ENCODE measurements around the gene TBC1D22A.
A peak's percentile ranks its signal among the peaks of the same experiment; 100 is the strongest.

TBC1D22A gene

DNA sequence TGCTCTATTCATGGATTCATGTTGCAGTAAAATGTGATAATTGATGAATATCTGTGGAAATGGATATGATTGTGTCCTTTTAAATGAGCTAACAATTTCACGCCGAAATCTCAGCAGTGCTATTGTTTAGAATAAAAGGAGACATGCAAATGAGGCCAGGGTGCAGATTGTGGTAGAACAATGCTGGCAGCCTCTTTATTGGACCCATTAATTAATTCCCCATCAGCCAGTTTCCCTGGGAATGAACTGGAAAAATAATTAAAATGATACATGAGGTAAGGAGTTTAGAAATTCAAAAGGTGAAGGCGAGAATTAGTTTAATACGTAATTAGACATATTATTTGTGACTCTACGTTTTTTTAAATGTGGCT, 306.2 kb downstream of the TBC1D22A start:
- no peak for DNase-seq

- no peak for DNase-seq
Measured at GRCh38 chr22:47069270-47069669, 306.8 kb downstream of the TBC1D22A start.

DNA sequence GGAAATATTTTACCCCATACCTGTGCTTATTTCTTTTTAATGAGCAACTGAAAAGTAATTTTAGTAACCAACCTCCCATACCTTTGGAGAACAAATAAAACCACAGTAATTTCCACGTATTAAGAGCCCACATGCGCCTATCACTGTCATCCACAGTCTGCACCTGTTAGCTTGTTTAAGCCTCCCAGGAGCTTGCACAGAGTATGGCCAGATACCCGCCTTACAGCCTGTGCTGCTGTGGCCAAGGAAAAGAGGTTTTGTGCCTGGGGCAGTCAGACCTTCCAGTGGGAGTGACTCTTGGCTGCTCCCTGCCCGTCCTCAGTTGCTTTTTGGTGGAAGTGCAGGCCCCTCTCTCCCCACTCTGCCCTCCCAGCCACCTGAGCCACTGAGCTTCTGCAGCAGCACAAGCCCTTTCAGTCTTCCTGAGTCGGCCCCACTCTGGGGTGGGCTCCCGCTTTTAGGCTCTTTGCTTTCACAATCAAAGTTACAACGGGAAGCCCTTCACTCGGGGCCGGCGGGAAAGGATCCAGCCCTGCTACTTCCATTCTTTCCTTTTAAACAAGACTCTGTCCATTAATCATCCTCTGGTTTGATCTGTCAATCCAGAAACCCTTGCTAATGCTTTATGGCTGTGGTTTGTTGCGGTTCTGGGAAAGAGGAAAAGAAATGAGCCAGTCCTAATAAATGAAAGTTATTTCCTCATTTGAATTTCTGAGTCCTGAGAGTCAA, 308.8 kb downstream of the TBC1D22A start:
- DNase-seq = no peak

DNA sequence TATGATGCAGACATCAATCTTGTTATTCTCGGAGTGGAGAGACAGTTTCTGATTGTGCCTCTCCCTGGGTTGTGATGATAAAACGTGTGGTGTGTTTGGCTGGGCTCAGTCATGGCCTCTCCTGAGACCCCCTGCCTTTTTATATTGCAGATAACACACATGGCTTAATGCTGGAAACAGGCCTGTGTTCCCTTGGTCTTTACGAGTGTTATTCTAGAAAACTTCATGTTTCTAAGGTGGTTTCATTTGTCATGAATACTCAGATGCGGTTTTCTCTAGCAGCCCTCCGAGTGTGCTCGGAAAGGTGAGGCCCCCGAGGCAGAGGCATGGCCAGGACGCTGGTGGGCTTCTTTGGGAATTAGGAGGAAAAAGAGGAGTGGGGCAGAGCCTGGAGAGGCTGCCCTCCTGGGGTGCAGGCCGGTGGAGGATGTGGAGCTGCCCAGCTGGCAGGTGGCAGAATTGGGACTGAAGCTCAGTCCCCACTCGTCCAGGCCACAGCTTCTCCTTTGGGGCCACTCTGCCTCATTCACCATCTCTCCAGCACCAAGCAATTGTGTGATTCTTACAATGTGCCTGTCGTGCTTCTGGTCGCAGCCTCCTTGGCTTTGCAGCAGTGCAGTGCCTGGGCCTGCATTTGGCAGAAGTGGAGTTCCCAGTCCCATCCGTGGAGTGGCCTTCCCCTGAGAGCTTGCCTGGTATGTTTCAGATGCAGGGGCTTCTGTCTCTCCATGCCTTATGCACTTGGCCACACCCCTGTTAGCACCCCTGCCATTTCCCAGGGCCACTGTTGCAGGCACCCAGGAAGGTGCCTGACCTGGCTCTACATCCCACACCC, 309.6 kb downstream of the TBC1D22A start:
- no peak for DNase-seq

- no peak for DNase-seq
Measured at GRCh38 chr22:47072642-47072967, 310.2 kb downstream of the TBC1D22A start.

DNA sequence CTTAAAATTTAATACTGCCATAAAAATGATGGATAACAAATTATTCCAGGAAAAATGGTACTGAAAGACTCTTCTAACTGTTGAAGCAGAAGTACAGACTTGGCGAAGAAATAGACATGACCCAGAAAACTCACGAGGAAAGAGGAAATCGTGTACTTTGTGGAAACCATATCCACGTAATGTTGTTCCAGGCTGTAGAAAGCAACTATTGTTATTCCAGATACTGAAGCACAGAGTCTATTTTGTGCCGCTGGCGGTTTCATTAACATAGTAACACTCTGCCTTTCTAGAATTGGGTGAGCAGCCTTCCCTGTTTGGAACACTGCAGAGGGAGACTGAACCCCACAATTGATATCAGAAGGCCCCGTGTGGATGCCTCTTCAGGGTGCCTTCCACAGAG, 310.6 kb downstream of the TBC1D22A start:
- no peak for DNase-seq

DNA sequence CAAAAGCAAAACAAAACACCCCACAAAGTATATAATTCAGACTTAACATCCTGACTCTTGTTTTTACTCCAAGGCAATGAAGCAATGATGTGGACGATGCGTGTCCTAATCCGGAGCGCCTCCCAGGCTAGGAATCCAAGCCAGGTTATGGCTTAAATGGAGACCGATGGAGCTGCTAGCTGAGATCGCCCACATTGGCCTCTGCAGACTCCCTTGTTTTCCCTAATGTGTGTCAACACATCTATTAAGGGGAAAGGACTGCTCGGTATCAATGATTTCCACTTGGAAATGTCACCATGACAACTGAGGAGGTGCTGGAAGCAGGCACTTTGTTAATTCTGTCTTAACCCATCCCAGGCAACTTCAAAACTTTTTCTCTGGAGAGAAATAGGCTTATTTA, 311.7 kb downstream of the TBC1D22A start:
- DNase-seq = no peak

- no peak for DNase-seq
Measured at GRCh38 chr22:47075568-47075967, 313.1 kb downstream of the TBC1D22A start.

DNA sequence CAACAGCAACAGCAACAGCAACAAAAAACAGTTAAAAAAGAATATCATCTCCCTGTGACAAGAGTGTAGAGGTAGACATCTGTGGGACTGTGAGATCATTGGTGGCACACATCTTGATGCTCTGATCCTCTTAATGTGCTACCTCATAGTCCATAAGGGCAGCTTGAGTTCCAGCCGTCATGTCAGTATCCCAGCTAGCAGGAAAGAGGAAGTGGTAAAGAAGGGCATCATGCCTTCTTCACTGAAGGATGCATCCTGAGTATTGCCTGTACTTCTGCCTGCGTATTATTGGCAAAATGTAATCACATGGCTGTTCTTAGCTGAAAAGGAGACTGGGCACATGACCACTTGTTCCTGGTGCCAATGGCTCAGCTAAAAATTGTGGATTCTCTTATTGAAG, 314.3 kb downstream of the TBC1D22A start:
- no peak for DNase-seq

DNA sequence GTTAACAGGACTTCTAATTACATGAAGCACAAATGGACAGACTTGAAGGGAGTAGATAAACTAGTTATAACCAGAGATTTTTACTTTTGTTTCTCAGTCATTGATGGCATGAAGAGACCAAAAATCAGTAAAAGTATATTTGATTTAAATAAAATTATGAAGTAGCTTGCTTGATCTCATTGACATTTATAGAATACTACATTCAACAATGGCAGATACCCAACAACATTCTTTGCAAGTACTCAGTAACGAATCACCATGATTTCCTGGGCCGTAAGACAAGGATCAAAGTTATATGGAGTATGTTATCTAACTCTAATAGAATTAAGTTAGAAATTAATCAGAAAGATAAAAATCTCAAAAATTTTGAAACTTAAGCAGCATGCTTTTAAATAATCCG, 317.6 kb downstream of the TBC1D22A start:
- DNase-seq = no peak

GRCh38 chr22:47082505-47082904, 320.1 kb downstream of the TBC1D22A start:
- DNase-seq = no peak

DNA sequence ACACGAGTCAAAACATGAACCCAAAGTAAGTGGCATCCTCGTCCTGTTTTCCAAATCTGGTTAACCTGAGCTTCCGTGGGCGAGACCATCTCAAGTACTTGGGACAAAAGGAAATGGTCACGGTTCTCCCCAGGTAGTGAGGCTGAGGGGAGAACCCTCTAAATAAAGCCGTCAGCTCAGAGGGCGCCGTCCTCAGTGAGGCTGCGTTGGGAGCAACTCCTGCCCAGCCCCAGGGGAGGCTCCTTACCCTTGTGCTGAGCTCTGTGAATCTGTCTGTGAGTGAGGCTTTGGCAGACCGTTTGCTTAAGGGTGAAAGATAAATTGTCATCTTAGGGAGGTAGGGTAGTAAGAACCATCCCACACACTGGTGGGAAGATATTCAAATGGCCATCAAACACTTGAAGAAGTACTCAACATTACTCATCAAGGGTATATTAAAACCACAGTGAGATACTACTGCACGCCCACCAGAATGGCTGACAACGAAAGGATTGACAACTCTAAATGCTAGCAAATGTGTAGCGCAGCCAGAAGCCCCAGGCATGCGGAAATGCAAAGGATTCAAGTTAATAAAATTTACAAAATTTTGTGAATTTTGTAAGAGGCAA, 321.0 kb downstream of the TBC1D22A start:
- DNase-seq = no peak

DNA sequence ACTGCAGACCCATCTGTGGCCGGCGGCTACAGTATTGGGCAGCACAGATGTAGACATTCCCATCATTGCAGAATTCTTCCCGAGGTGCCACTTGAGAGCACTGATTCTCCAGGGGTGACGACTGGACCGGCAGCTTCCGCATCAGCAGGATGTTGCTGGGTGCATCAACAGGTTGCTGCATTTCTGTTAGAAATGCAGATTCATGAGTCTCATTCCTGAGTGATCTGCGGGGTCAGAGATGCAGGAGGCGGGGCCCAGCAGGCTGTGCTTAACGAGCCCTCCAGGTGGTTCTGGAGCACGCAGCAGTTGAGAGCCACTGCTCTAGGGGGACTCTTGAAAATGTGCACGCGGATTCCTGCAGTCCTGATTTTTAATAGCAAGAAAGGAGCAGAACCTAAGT, 321.8 kb downstream of the TBC1D22A start:
- DNase-seq = no peak

DNA sequence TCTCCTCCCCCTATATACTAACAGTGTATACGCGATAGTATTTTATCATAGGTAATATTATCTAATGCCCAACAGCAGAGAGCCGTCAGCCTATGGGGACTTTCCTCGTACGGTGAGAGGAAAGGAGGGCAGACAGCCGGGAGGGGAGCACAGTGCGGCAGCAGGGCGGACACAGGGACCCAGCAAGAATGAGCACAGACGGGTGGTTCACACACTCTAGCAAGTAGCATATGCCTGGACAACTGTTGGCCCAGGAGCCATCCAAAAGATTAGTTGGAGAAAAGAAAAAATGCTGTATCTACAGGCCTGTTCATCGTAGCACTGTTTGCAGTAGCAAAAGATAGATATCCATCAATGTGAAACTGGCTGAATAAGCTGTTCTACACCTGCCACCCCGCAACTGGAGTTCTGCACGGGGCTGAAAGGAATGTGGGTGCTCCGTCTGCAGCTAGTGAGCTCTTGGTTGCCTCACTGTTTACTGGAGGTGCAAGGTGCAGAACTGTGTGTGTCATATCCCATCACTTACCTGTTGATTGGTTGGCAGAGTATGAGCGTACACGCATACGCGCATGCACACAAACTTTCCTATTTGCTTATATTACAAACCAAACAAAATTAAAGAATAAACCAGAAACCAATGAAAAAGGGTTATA, 324.3 kb downstream of the TBC1D22A start:
- DNase-seq = no peak

DNA sequence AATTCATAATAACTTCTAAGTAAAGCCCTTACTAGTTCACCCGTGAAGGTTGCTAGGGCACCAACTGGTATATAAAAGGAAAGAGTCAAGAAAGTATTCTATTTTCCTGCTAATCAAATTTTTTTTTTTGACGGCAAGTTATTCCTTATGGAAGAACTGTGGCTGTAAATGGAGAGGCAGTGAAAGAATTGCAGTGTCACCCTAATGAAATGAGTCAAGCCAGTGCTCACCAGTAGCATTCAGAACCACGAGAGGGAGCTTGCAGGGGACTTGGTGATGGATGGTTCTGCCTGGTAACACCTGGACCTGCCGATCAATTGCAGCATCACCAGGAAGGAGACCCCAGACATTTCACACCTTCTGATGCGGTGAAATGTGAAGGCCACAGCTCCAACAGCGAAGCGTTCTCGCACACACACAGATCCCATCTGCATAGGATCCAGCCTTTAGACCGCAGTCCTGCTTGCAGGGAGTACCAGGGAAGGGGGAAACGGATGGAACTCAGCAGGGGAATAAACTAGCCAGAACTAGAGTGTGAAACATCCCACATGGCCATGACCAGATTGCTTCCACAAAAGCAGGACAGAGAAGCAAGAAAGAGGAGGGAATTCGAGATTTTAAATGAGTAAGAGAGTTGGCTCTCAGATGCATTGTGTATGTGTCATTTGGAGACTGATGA, 326.2 kb downstream of the TBC1D22A start:
- no peak for DNase-seq

- no peak for DNase-seq
Measured at GRCh38 chr22:47089374-47089773, 326.9 kb downstream of the TBC1D22A start.

- no peak for DNase-seq
Measured at GRCh38 chr22:47089796-47090460, 327.5 kb downstream of the TBC1D22A start.

DNA sequence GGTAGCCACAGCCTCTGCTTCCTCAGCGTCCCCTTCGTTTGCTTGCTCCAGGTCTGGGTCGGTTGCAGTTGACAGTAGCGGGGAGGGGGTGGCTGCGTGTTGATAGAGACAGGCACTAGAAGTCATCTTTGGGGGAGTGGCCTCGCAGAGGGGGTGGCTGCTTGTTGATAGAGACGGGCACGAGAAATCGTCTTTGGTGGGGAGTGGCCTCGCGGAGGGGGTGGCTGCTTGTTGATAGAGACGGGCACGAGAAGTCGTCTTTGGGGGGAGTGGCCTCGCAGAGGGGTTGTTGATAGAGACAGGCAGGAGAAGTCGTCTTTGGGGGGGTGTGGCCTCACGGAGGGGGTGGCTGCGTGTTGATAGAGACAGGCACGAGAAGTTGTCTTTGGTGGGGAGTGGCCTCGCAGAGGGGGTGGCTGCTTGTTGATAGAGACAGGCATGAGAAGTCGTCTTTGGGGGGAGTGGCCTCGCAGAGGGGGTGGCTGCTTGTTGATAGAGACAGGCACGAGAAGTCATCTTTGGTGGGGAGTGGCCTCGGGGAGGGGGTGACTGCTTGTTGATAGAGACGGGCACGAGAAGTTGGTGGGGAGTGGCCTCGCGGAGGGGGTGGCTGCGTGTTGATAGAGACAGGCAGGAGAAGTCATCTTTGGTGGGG, 328.3 kb downstream of the TBC1D22A start:
- DNase-seq = peak; percentile 37

DNA sequence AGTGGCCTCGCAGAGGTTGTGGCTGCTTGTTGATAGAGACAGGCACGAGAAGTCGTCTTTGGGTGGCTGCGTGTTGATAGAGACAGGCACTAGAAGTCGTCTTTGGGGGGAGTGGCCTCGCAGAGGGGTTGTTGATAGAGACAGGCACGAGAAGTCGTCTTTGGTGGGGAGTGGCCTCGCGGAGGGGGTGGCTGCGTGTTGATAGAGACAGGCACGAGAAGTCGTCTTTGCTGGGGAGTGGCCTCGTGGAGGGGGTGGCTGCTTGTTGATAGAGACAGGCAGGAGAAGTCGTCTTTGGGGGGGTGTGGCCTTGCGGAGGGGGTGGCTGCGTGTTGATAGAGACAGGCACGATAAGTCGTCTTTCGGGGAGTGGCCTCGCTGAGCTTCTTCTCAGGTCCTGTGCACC, 328.8 kb downstream of the TBC1D22A start:
- no peak for DNase-seq

DNA sequence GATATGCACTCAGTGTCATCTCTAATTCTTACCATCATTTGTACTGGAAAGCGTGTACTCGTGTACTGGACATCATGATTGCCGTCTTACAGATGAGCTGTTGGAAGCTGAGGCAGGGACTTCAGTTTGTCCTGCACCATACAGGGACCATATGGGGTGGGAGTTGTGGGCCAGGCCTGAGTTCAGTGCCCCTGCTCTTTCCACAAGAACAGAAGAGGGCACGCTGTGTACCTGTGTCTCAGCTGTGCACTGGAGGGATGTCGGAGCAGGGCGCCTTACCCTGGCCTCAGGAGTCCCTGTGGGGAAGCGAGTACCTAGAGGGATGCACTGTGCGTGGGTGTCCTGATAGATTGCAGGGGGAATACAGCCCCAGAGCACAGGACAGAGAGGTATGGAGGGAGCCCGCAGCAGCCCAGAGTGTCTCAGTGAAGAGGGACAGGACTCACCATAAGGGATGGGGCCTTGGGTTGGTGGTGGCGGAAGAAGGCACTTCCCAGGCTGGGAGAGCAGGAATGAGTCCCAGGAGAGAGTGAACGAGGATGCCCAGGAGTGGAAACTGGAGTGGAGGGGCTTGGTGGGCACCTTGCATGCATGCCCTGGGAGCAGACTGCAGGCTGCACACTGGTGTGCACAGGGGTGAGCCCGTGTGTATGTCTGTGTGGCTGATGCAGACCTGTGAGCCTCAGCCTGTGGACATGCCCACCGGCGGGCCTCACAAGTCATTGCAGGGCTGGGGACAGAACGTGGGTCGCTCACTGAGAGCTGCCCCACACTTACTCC, 329.7 kb downstream of the TBC1D22A start:
- DNase-seq = no peak

GRCh38 chr22:47092896-47093311, 330.5 kb downstream of the TBC1D22A start:
- no peak for DNase-seq
